ENCODE data around the gene KLK12.

Gene KLK12

DNA sequence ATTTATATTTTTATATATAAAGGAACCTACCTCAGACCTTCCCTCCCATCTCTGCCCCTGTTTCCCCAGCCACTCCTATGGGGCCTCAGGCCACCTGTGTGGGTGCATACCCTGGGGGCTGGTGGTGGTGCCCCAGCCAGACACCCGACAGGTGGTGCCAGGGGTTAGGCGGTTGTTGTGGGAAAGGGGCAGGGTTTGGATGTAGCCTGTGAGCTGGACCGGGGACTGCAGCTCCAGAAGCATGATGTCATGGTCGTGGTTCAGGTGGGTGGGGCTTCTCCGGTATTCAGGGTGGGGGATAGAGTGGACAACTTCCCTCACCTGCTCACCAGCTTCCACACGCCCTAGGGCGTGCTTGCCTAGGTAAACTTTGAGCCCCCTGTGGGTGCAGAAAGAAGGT, 24.9 kb upstream of the KLK12 start:
- TF ChIP-seq CSDC2 (CRISPR knock-in tag; IDR thresholded peaks at IDR 0.05) (no peak), ZFP30 (CRISPR knock-in tag; IDR thresholded peaks at IDR 0.05) (no peak), POU6F1 (CRISPR knock-in tag; IDR thresholded peaks at IDR 0.05; ENCODE audit: borderline replicate concordance, low read depth) (no peak)
- TF ChIP-seq, protein P1, sequence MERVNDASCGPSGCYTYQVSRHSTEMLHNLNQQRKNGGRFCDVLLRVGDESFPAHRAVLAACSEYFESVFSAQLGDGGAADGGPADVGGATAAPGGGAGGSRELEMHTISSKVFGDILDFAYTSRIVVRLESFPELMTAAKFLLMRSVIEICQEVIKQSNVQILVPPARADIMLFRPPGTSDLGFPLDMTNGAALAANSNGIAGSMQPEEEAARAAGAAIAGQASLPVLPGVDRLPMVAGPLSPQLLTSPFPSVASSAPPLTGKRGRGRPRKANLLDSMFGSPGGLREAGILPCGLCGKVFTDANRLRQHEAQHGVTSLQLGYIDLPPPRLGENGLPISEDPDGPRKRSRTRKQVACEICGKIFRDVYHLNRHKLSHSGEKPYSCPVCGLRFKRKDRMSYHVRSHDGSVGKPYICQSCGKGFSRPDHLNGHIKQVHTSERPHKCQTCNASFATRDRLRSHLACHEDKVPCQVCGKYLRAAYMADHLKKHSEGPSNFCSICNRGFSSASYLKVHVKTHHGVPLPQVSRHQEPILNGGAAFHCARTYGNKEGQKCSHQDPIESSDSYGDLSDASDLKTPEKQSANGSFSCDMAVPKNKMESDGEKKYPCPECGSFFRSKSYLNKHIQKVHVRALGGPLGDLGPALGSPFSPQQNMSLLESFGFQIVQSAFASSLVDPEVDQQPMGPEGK (CRISPR knock-in tag; IDR thresholded peaks at IDR 0.05; ENCODE audit: borderline replicate concordance): no peak
- no peak for ATAC-seq

DNA sequence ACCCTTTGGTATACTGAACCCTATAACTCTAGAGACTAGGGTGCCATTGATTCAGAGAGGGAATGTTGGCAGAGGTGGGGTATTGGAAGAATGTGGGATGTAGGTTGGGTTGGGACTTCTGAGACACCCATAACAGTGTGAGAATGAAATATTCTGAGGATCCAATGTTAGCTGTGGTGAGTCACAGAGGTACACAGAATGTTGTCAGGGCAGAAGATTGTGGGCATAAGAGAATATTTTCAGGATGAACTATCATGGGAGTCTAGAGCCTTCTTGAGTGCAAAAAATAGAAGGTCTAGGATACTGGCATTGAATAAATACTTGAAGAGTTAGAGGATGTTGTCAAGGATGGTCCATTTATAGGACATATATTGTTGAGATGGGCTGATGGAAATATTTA, 21.1 kb upstream of the KLK12 start:
- no peak for TF ChIP-seq OSR1 (CRISPR knock-in tag; IDR thresholded peaks at IDR 0.05)
- TF ChIP-seq SNAI2 (CRISPR knock-in tag; IDR thresholded peaks at IDR 0.05): no peak
- TF ChIP-seq RARB (CRISPR knock-in tag; IDR thresholded peaks at IDR 0.05): no peak
- no peak for TF ChIP-seq PPARA (CRISPR knock-in tag; IDR thresholded peaks at IDR 0.05; ENCODE audit: borderline replicate concordance)
- TF ChIP-seq ZNF8 (CRISPR knock-in tag; IDR thresholded peaks at IDR 0.05): no peak
- TF ChIP-seq ARNTL (CRISPR knock-in tag; IDR thresholded peaks at IDR 0.05; ENCODE audit: borderline replicate concordance, low read depth): no peak
- no peak for TF ChIP-seq ZNF565 (CRISPR knock-in tag; conservative IDR thresholded peaks at IDR 0.05; ENCODE audit: low read depth)
- no peak for TF ChIP-seq CSRNP3 (CRISPR knock-in tag; IDR thresholded peaks at IDR 0.05)
- TF ChIP-seq, protein P1 (CRISPR knock-in tag; IDR thresholded peaks at IDR 0.05; ENCODE audit: borderline replicate concordance): no peak
- ATAC-seq: no peak

GRCh38 chr19:51047031-51047335, 12.2 kb upstream of the KLK12 start:
- ATAC-seq: no peak
- TF ChIP-seq ZNF70 (CRISPR knock-in tag; IDR thresholded peaks at IDR 0.05): no peak
- no peak for TF ChIP-seq ARNTL (CRISPR knock-in tag; IDR thresholded peaks at IDR 0.05; ENCODE audit: borderline replicate concordance, low read depth)
- TF ChIP-seq CSRNP3 (CRISPR knock-in tag; IDR thresholded peaks at IDR 0.05): no peak
- TF ChIP-seq ZC3H10 (CRISPR knock-in tag; IDR thresholded peaks at IDR 0.05): no peak
- TF ChIP-seq TCF4 (CRISPR knock-in tag; IDR thresholded peaks at IDR 0.05; ENCODE audit: borderline replicate concordance): no peak
- no peak for TF ChIP-seq ESRRG (CRISPR knock-in tag; IDR thresholded peaks at IDR 0.05)
- TF ChIP-seq RARB (CRISPR knock-in tag; IDR thresholded peaks at IDR 0.05): no peak
- TF ChIP-seq ZNF8 (CRISPR knock-in tag; IDR thresholded peaks at IDR 0.05): no peak

- ATAC-seq: no peak
- TF ChIP-seq, protein P1 (CRISPR knock-in tag; IDR thresholded peaks at IDR 0.05; ENCODE audit: borderline replicate concordance): no peak
- TF ChIP-seq ESRRG (CRISPR knock-in tag; IDR thresholded peaks at IDR 0.05): no peak
- TF ChIP-seq, protein P2, sequence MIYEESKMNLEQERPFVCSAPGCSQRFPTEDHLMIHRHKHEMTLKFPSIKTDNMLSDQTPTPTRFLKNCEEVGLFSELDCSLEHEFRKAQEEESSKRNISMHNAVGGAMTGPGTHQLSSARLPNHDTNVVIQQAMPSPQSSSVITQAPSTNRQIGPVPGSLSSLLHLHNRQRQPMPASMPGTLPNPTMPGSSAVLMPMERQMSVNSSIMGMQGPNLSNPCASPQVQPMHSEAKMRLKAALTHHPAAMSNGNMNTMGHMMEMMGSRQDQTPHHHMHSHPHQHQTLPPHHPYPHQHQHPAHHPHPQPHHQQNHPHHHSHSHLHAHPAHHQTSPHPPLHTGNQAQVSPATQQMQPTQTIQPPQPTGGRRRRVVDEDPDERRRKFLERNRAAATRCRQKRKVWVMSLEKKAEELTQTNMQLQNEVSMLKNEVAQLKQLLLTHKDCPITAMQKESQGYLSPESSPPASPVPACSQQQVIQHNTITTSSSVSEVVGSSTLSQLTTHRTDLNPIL (CRISPR knock-in tag; IDR thresholded peaks at IDR 0.05; ENCODE audit: low read depth): no peak
- TF ChIP-seq CSDC2 (CRISPR knock-in tag; IDR thresholded peaks at IDR 0.05): no peak
- TF ChIP-seq ZFP3 (CRISPR knock-in tag; IDR thresholded peaks at IDR 0.05): no peak
- TF ChIP-seq SNAI2 (CRISPR knock-in tag; IDR thresholded peaks at IDR 0.05): no peak
- TF ChIP-seq TCF4 (CRISPR knock-in tag; IDR thresholded peaks at IDR 0.05; ENCODE audit: borderline replicate concordance): no peak
- TF ChIP-seq PPARA (CRISPR knock-in tag; IDR thresholded peaks at IDR 0.05; ENCODE audit: borderline replicate concordance): no peak
- TF ChIP-seq ISL1 (CRISPR knock-in tag; IDR thresholded peaks at IDR 0.05): no peak
- TF ChIP-seq ZFP30 (CRISPR knock-in tag; IDR thresholded peaks at IDR 0.05): no peak
- no peak for TF ChIP-seq ZNF70 (CRISPR knock-in tag; IDR thresholded peaks at IDR 0.05)
- TF ChIP-seq CSRNP3 (CRISPR knock-in tag; IDR thresholded peaks at IDR 0.05): no peak
- no peak for TF ChIP-seq GLIS3 (CRISPR knock-in tag; IDR thresholded peaks at IDR 0.05)
Observed at GRCh38 chr19:51044327-51044726, 9.5 kb upstream of the KLK12 start.
